Loucy (cell line): Measurements from ENCODE around the gene MACROD2.

Source experiments
- H2AFZ ChIP-seq: fragments of 200-600 bp; sonication (generic); 2 replicates; pipeline ENCODE4 v1.6.0; 2016; ENCODE audit warnings: antibody characterized with exemption, mild to moderate bottlenecking, low read length, moderate library complexity
- H3F3A ChIP-seq: fragments of 200-600 bp; 2 replicates; pipeline ENCODE4 v1.6.0; 2016; ENCODE audit warnings: antibody characterized with exemption, low read depth, mild to moderate bottlenecking
- H3K27me3 ChIP-seq: fragments of 200-600 bp; sonication (generic); 2 replicates; pipeline ENCODE4 v1.6.1; 2014; ENCODE audit warnings: low read length, mild to moderate bottlenecking; ENCODE audit not compliant: insufficient read depth, poor library complexity, severe bottlenecking
- H3K36me3 ChIP-seq: fragments of 200-600 bp; sonication (generic); 2 replicates; pipeline ENCODE4 v1.6.1; 2016; ENCODE audit warnings: low read length; ENCODE audit not compliant: insufficient read depth
- H3K4me1 ChIP-seq: fragments of 200-600 bp; sonication (generic); 2 replicates; pipeline ENCODE4 v1.5.1; 2014; ENCODE audit warnings: low read length, mild to moderate bottlenecking; ENCODE audit not compliant: insufficient read depth, poor library complexity, severe bottlenecking
- H3K4me2 ChIP-seq: fragments of 200-600 bp; sonication (generic); 2 replicates; pipeline ENCODE4 v1.6.0; 2014; ENCODE audit warnings: antibody characterized with exemption, low read length, low read depth, mild to moderate bottlenecking; ENCODE audit not compliant: poor library complexity, severe bottlenecking
- H3K4me3 ChIP-seq: fragments of 200-600 bp; sonication (generic); 2 replicates; pipeline ENCODE4 v1.5.1; 2014; ENCODE audit warnings: low read length, mild to moderate bottlenecking, mixed read lengths; ENCODE audit not compliant: poor library complexity, severe bottlenecking
- H3K79me2 ChIP-seq: fragments of 200-600 bp; sonication (generic); 2 replicates; pipeline ENCODE4 v1.6.1; 2014; ENCODE audit warnings: low read length; ENCODE audit not compliant: insufficient read depth
- H3K9ac ChIP-seq: fragments of 200-600 bp; sonication (generic); 2 replicates; pipeline ENCODE4 v1.6.0; 2014; ENCODE audit warnings: mild to moderate bottlenecking, low read depth, low read length, moderate library complexity; ENCODE audit not compliant: poor library complexity, severe bottlenecking
- H3K9me2 ChIP-seq: fragments of 200-600 bp; sonication (generic); replicated peaks from 2 replicates; pipeline ENCODE4 v1.6.1; 2016; ENCODE audit warnings: low read depth, low read length, mixed read lengths
- H3K9me3 ChIP-seq: fragments of 200-600 bp; sonication (generic); 2 replicates; pipeline ENCODE4 v1.6.1; 2014; ENCODE audit warnings: mild to moderate bottlenecking, antibody characterized with exemption, low read length, low read depth; ENCODE audit not compliant: insufficient read depth
- H4K20me1 ChIP-seq: fragments of 200-600 bp; sonication (generic); 2 replicates; pipeline ENCODE4 v1.6.0; 2014; ENCODE audit warnings: antibody characterized with exemption, low read length, mild to moderate bottlenecking; ENCODE audit not compliant: insufficient read depth, poor library complexity, severe bottlenecking
- EZH2phosphoT487 ChIP-seq: fragments of 200-600 bp; IDR thresholded peaks from 2 replicates; pipeline ENCODE4 v1.6.1; 2018; ENCODE audit warnings: antibody characterized with exemption, mild to moderate bottlenecking, moderate library complexity, borderline replicate concordance
- TF ChIP-seq, protein P1 (sequence below): fragments of 200-600 bp; sonication (generic); conservative IDR thresholded peaks from 2 replicates; pipeline ENCODE4 v1.5.1; 2014; ENCODE audit warnings: mild to moderate bottlenecking, antibody characterized with exemption, low read length

Gene MACROD2

DNA sequence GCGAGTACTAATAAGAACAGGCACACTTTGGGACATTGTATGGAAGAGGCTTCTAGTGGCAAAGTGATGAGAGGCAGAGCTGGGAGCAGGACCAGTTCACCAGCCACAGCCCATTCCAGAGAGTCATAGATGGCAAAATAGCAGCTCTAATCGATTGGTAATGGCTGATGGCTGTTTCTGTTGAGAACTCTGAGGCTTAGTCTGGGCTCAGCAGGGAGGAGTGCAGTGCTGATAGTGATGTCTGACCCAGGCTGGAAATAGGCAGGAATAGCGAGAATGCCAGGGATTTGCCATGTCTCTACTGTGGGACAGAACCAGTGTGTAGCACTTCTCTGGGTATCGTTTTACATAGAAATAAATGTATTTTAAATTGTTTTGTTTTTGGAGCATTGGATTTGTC, 962.1 kb downstream of the MACROD2 start:
- no peaks in the 10 kb centered on the region for H3K4me1 ChIP-seq
- H3K9me2 ChIP-seq = no peaks in the 10 kb centered on the region
- H3K79me2 ChIP-seq = no peaks in the 10 kb centered on the region
- H3K4me3 ChIP-seq = no peak overlapping the region
- H3K27me3 ChIP-seq = no peaks in the 10 kb centered on the region
- H3F3A ChIP-seq = no peaks in the 10 kb centered on the region
- no peak overlapping the region for H3K9ac ChIP-seq
- H4K20me1 ChIP-seq = no peaks in the 10 kb centered on the region
- H3K36me3 ChIP-seq = no peaks in the 10 kb centered on the region
- H3K9me3 ChIP-seq = no peaks in the 10 kb centered on the region
- no peak overlapping the region for H3K4me2 ChIP-seq
- TF ChIP-seq, protein P1, sequence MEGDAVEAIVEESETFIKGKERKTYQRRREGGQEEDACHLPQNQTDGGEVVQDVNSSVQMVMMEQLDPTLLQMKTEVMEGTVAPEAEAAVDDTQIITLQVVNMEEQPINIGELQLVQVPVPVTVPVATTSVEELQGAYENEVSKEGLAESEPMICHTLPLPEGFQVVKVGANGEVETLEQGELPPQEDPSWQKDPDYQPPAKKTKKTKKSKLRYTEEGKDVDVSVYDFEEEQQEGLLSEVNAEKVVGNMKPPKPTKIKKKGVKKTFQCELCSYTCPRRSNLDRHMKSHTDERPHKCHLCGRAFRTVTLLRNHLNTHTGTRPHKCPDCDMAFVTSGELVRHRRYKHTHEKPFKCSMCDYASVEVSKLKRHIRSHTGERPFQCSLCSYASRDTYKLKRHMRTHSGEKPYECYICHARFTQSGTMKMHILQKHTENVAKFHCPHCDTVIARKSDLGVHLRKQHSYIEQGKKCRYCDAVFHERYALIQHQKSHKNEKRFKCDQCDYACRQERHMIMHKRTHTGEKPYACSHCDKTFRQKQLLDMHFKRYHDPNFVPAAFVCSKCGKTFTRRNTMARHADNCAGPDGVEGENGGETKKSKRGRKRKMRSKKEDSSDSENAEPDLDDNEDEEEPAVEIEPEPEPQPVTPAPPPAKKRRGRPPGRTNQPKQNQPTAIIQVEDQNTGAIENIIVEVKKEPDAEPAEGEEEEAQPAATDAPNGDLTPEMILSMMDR = no peak
- TF ChIP-seq EZH2phosphoT487 = no peak
- H2AFZ ChIP-seq = no peak overlapping the region

GRCh38 chr20:14958626-14959025, 963.3 kb downstream of the MACROD2 start:
- H3F3A ChIP-seq = no peaks in the 10 kb centered on the region
- H2AFZ ChIP-seq = no peak overlapping the region
- no peak for TF ChIP-seq EZH2phosphoT487
- TF ChIP-seq, protein P1 = no peak

GRCh38 chr20:14959506-14960475, 964.5 kb downstream of the MACROD2 start:
- H3K9me3 ChIP-seq = no peaks in the 10 kb centered on the region
- H2AFZ ChIP-seq = no peak overlapping the region
- H3K79me2 ChIP-seq = no peaks in the 10 kb centered on the region
- no peak overlapping the region for H3K4me2 ChIP-seq
- no peaks in the 10 kb centered on the region for H3K27me3 ChIP-seq
- no peaks in the 10 kb centered on the region for H3K4me1 ChIP-seq
- no peak overlapping the region for H3K4me3 ChIP-seq
- no peaks in the 10 kb centered on the region for H3K9me2 ChIP-seq
- no peaks in the 10 kb centered on the region for H3K36me3 ChIP-seq
- no peaks in the 10 kb centered on the region for H3F3A ChIP-seq
- H3K9ac ChIP-seq = no peak overlapping the region
- TF ChIP-seq EZH2phosphoT487 = no peak
- TF ChIP-seq, protein P1 = no peak
- H4K20me1 ChIP-seq = no peaks in the 10 kb centered on the region

More at GRCh38 chr20:14958626-14959025, 963.3 kb downstream of the MACROD2 start:
- Histone ChIP-seq H3K27me3 (no peaks in the 10 kb centered on the region), H3K36me3 (no peaks in the 10 kb centered on the region), H3K4me1 (no peaks in the 10 kb centered on the region), H3K9me2 (no peaks in the 10 kb centered on the region), H3K4me2 (no peak overlapping the region), H4K20me1 (no peaks in the 10 kb centered on the region), H3K9me3 (no peaks in the 10 kb centered on the region), H3K9ac (no peak overlapping the region), H3K4me3 (no peak overlapping the region), H3K79me2 (no peaks in the 10 kb centered on the region)
